ENCODE measurements around the gene AGER.

- TF ChIP-seq POLR2A (IDR thresholded peaks at IDR 0.05): no peak
- no peak for TF ChIP-seq CTCF (IDR thresholded peaks at IDR 0.05)
Measured at GRCh38 chr6:32190911-32191677, 7.0 kb upstream of the AGER start.
